ENCODE measurements around the gene TM9SF4.
A peak's percentile ranks its signal among the peaks of the same experiment; 100 is the strongest.

TM9SF4 gene

GRCh38 chr20:32063695-32064094 is 45.8 kb upstream of the TM9SF4 start (continued):
- TF ChIP-seq PATZ1 (CRISPR knock-in tag; IDR thresholded peaks at IDR 0.05; ENCODE audit: borderline replicate concordance) (no peak), ZNF8 (CRISPR knock-in tag; IDR thresholded peaks at IDR 0.05) (no peak), BACH2 (CRISPR knock-in tag; IDR thresholded peaks at IDR 0.05; ENCODE audit: borderline replicate concordance) (no peak), OSR1 (CRISPR knock-in tag; IDR thresholded peaks at IDR 0.05) (no peak), ESRRG (CRISPR knock-in tag; IDR thresholded peaks at IDR 0.05) (no peak), CREB5 (CRISPR knock-in tag; IDR thresholded peaks at IDR 0.05; ENCODE audit: low read depth) (no peak), GLIS3 (CRISPR knock-in tag; IDR thresholded peaks at IDR 0.05) (no peak)

- no peak for TF ChIP-seq SNAI2 (CRISPR knock-in tag; IDR thresholded peaks at IDR 0.05)
- no peak for TF ChIP-seq ZFP30 (CRISPR knock-in tag; IDR thresholded peaks at IDR 0.05)
- TF ChIP-seq BACH2 (CRISPR knock-in tag; IDR thresholded peaks at IDR 0.05; ENCODE audit: borderline replicate concordance), result no peak
- TF ChIP-seq OSR1 (CRISPR knock-in tag; IDR thresholded peaks at IDR 0.05), result no peak
- TF ChIP-seq CSDC2 (CRISPR knock-in tag; IDR thresholded peaks at IDR 0.05), result no peak
- ATAC-seq, result no peak
These were observed 44.8 kb upstream of the TM9SF4 start for GRCh38 chr20:32064667-32065066.

DNA sequence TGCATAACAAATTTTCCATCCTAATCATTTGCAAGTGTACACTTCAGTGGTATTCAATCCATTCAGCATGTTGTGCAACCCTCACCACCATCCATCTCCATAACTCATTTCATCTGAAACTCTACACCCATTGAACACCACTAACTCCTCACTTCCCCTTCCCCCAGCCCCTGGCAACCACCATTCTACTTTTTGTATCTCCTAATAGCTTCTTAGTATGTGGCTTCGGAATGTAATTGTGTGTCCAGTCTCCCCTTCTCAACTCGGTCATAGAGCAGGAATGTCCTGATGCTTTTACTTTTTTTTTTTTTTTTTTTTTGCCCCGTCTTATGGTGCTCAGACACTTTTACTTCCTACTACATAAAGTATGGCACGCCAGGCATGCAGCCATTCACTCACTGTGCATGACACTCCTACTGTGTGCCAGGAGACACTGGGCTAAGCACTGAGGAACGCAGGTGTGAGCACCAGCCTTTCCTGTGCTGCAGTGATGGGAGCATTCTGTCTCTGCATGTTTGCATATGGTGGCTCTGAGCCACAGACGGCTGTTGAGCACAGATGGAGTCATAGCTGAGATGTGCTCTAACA is 42.2 kb upstream of the TM9SF4 start:
- ATAC-seq, result peak; percentile 88

DNA sequence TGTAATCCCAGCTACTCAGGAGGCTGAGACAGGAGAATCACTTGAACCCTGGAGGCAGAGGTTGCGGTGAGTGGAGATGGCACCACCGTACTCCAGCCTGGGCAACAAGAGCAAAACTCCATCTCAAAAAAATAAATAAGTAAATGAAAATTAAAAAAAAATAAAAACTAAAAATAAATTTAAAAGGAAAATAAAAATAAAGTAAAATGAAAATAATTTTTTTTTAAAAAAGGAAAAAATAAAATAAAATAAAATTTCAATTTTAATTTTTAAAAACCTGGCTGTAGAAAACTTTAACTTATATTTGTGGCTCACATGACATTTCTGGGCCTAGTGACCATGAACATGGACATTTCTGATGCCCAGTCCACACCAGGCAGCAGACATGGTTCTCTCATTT is 41.3 kb upstream of the TM9SF4 start:
- ATAC-seq, result no peak
- TF ChIP-seq ZNF565 (CRISPR knock-in tag; conservative IDR thresholded peaks at IDR 0.05; ENCODE audit: low read depth) (no peak), CSDC2 (CRISPR knock-in tag; IDR thresholded peaks at IDR 0.05) (no peak), PPARA (CRISPR knock-in tag; IDR thresholded peaks at IDR 0.05; ENCODE audit: borderline replicate concordance) (no peak), ZFP30 (CRISPR knock-in tag; IDR thresholded peaks at IDR 0.05) (no peak), ESRRG (CRISPR knock-in tag; IDR thresholded peaks at IDR 0.05) (no peak), GLIS3 (CRISPR knock-in tag; IDR thresholded peaks at IDR 0.05) (no peak)
- TF ChIP-seq, protein P1, sequence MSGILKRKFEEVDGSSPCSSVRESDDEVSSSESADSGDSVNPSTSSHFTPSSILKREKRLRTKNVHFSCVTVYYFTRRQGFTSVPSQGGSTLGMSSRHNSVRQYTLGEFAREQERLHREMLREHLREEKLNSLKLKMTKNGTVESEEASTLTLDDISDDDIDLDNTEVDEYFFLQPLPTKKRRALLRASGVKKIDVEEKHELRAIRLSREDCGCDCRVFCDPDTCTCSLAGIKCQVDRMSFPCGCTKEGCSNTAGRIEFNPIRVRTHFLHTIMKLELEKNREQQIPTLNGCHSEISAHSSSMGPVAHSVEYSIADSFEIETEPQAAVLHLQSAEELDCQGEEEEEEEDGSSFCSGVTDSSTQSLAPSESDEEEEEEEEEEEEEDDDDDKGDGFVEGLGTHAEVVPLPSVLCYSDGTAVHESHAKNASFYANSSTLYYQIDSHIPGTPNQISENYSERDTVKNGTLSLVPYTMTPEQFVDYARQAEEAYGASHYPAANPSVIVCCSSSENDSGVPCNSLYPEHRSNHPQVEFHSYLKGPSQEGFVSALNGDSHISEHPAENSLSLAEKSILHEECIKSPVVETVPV (CRISPR knock-in tag; IDR thresholded peaks at IDR 0.05), result no peak

More for the DNA sequence above, 42.2 kb upstream of the TM9SF4 start:
- TF ChIP-seq ARNTL (CRISPR knock-in tag; IDR thresholded peaks at IDR 0.05; ENCODE audit: borderline replicate concordance, low read depth) (no peak), ISL1 (CRISPR knock-in tag; IDR thresholded peaks at IDR 0.05) (peak; percentile 20; the same call in 1 of the 2 replicates)

DNA sequence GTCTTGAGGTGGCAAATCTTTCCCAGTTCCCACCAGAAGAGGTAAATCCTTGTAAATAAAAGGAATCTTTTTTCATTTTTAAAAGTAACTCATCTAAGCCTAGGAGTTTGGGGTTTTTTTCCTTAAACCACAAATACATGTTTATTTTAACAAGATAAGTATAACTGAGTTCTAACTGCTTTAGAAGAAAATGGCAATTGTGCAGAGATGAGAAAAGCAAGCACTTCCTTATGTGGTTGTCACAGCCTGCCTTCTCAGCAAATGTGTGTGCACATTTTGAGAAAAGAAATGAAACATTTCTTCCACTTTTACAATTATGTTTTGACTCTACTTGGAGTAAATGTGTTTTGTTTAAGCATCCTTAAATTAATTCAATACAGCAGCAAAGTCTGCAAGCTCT is 39.8 kb upstream of the TM9SF4 start:
- ATAC-seq, result no peak
- TF ChIP-seq SNAI2 (CRISPR knock-in tag; IDR thresholded peaks at IDR 0.05), result no peak
- no peak for TF ChIP-seq CSDC2 (CRISPR knock-in tag; IDR thresholded peaks at IDR 0.05)
- no peak for TF ChIP-seq ISL1 (CRISPR knock-in tag; IDR thresholded peaks at IDR 0.05)
- no peak for TF ChIP-seq GLIS3 (CRISPR knock-in tag; IDR thresholded peaks at IDR 0.05)
- TF ChIP-seq ESRRG (CRISPR knock-in tag; IDR thresholded peaks at IDR 0.05), result no peak
- TF ChIP-seq ZNF565 (CRISPR knock-in tag; conservative IDR thresholded peaks at IDR 0.05; ENCODE audit: low read depth), result no peak

DNA sequence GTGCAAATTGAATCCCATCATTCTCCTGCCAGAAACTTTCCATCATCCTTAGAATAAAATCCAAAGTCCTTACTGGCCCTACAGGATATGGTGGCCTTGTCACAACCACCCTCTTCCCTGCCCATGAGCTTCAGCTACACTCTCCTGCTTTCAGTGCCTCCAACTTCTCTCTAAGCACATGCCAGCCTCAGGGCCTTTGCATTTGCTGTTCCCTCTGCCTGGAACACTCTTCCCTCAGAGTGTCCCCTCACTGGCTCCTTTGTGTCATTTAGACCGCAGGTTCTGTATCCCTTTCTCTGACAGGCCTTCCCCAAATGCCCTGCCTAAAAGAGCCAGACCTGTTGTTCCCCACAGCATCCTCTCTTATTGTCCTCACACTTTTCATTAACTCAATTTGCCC is 39.2 kb upstream of the TM9SF4 start:
- no peak for ATAC-seq
- TF ChIP-seq ESRRG (CRISPR knock-in tag; IDR thresholded peaks at IDR 0.05) (no peak), CREB5 (CRISPR knock-in tag; IDR thresholded peaks at IDR 0.05; ENCODE audit: low read depth) (no peak), TOX (CRISPR knock-in tag; IDR thresholded peaks at IDR 0.05; ENCODE audit: borderline replicate concordance) (no peak), ZNF70 (CRISPR knock-in tag; IDR thresholded peaks at IDR 0.05) (no peak), PPARA (CRISPR knock-in tag; IDR thresholded peaks at IDR 0.05; ENCODE audit: borderline replicate concordance) (no peak), ZNF565 (CRISPR knock-in tag; conservative IDR thresholded peaks at IDR 0.05; ENCODE audit: low read depth) (no peak), ZC3H10 (CRISPR knock-in tag; IDR thresholded peaks at IDR 0.05) (no peak), RARB (CRISPR knock-in tag; IDR thresholded peaks at IDR 0.05) (no peak), BACH2 (CRISPR knock-in tag; IDR thresholded peaks at IDR 0.05; ENCODE audit: borderline replicate concordance) (no peak), ZNF8 (CRISPR knock-in tag; IDR thresholded peaks at IDR 0.05) (no peak), SNAI2 (CRISPR knock-in tag; IDR thresholded peaks at IDR 0.05) (no peak), ZFP3 (CRISPR knock-in tag; IDR thresholded peaks at IDR 0.05) (no peak), TCF4 (CRISPR knock-in tag; IDR thresholded peaks at IDR 0.05; ENCODE audit: borderline replicate concordance) (no peak)
- TF ChIP-seq, protein P1 (CRISPR knock-in tag; IDR thresholded peaks at IDR 0.05), result no peak
